Measurements from ENCODE around the gene GUCY1A1. TPM values are rescaled to one million over a fixed set of nuclear protein-coding genes. Genes with fewer than 3 reads are reported as not detected.

The GUCY1A1 gene
- total RNA-seq, 1 experiment from 2014 or later: not detected

GRCh38 chr4:155687380-155687982, 20.8 kb downstream of the GUCY1A1 start:
- RAD21 ChIA-PET (ENCODE audit: low non-redundant PET in 1 of 2, low total read pairs in 2 of 2, uncharacterized antibody in 2 of 2, unreplicated experiment in 2 of 2): no interaction called here
- Histone ChIP-seq H3K4me2 (ENCODE audit: low read length) (no peak overlapping the region), H3K79me2 (ENCODE audit: insufficient read depth, low read length) (no peaks in the 10 kb centered on the region), H3K9ac (ENCODE audit: low read length) (no peak overlapping the region), H4K20me1 (ENCODE audit: insufficient read depth) (no peaks in the 10 kb centered on the region), H3K4me3 (replicated peaks in 1 of 2; ENCODE audit: low read depth in 1 of 2, low read length in 2 of 2) (no peak overlapping the region), H3K36me3 (ENCODE audit: control insufficient read depth in 1 of 2, insufficient read depth in 2 of 2, low read length in 2 of 2) (no peaks in the 10 kb centered on the region), H3K9me2 (ENCODE audit: insufficient read depth) (no peaks in the 10 kb centered on the region), H3K4me1 (ENCODE audit: control insufficient read depth in 1 of 2, insufficient read depth in 2 of 2, low read length in 2 of 2) (no peaks in the 10 kb centered on the region), H3K27ac (ENCODE audit: low read depth, low read length) (no peak overlapping the region), H2AFZ (ENCODE audit: low read depth, low read length, poor library complexity, severe bottlenecking) (no peak overlapping the region), H3K27me3 (ENCODE audit: insufficient read depth, low read length) (no peaks in the 10 kb centered on the region), H3K9me3 (ENCODE audit: control insufficient read depth in 1 of 2, insufficient read depth in 1 of 2, low read depth in 1 of 2, low read length in 2 of 2) (no peaks in the 10 kb centered on the region)
- CTCF ChIA-PET: no interaction called here
- POLR2A ChIA-PET: no interaction called here
- DNase-seq (ENCODE audit: low read depth, low spot score): no peak
- TF ChIP-seq ZFX (IDR thresholded peaks at IDR 0.05) (no peak), JUND (IDR thresholded peaks at IDR 0.05) (no peak), POLR2A (IDR thresholded peaks at IDR 0.05; ENCODE audit: borderline replicate concordance, extremely low read depth, insufficient read depth, insufficient read length) (no peak), POLR2AphosphoS5 (IDR thresholded peaks at IDR 0.05; ENCODE audit: low read depth, low read length) (no peak), SRF (IDR thresholded peaks at IDR 0.05; ENCODE audit: low read depth) (no peak), EGR1 (IDR thresholded peaks at IDR 0.05; ENCODE audit: low read depth) (no peak), CEBPB (IDR thresholded peaks at IDR 0.05; ENCODE audit: low read depth) (no peak), CTCF (IDR thresholded peaks at IDR 0.05 in 2 of 3, conservative IDR thresholded peaks at IDR 0.05 in 1 of 3; ENCODE audit: borderline replicate concordance in 1 of 3, insufficient read depth in 1 of 3, low read depth in 2 of 3, low read length in 2 of 3) (no peak), FOSL1 (IDR thresholded peaks at IDR 0.05; ENCODE audit: low read depth) (no peak), TCF7L2 (IDR thresholded peaks at IDR 0.05; ENCODE audit: borderline replicate concordance, extremely low read depth, insufficient read depth, insufficient read length) (no peak), SP1 (IDR thresholded peaks at IDR 0.05; ENCODE audit: low read depth) (no peak), ZNF274 (IDR thresholded peaks at IDR 0.05; ENCODE audit: low read depth, low read length) (no peak), SIN3A (IDR thresholded peaks at IDR 0.05; ENCODE audit: low read depth) (no peak), MAX (IDR thresholded peaks at IDR 0.05) (no peak)
- no peak for ATAC-seq
- intact Hi-C loops (cut with micrococcal nuclease): no loop called here
- no TSS peak for BruUV-seq (replicated peaks)

Data from HCT116 (cell line).